Karpas-422 (cell line): ENCODE measurements around the gene MS4A6A. TPM values are rescaled to one million over a fixed set of nuclear protein-coding genes. Genes with fewer than 3 reads are reported as not detected.

ENCODE experiments used
- DNase-seq: peaks from one replicate; pipeline ENCODE4 v3.0.0-alpha.2; 2015
- H2AFZ ChIP-seq: fragments of 200-600 bp; sonication (generic); 2 replicates; pipeline ENCODE4 v1.6.1; 2014; ENCODE audit warnings: antibody characterized with exemption, low read length, mixed read lengths
- H3K27ac ChIP-seq: fragments of 200-600 bp; sonication (generic); 2 replicates; pipeline ENCODE4 v1.5.1; 2014; ENCODE audit warnings: mild to moderate bottlenecking, low read length, moderate library complexity
- H3K27me3 ChIP-seq: fragments of 200-600 bp; sonication (generic); 2 replicates; pipeline ENCODE4 v1.6.1; 2014; ENCODE audit warnings: low read length, mixed read lengths
- H3K36me3 ChIP-seq: fragments of 200-600 bp; sonication (generic); 2 replicates; pipeline ENCODE4 v1.6.1; 2014; ENCODE audit warnings: low read length, mixed read lengths; ENCODE audit not compliant: insufficient read depth
- H3K4me1 ChIP-seq: fragments of 200-600 bp; sonication (generic); 2 replicates; pipeline ENCODE4 v1.6.1; 2014; ENCODE audit warnings: mild to moderate bottlenecking, low read length, mixed read lengths
- H3K4me2 ChIP-seq: fragments of 200-600 bp; sonication (generic); 2 replicates; pipeline ENCODE4 v1.6.1; 2014; ENCODE audit warnings: low read length, low read depth, mild to moderate bottlenecking; ENCODE audit not compliant: poor library complexity, severe bottlenecking
- H3K4me3 ChIP-seq: fragments of 200-600 bp; sonication (generic); 2 replicates; pipeline ENCODE4 v1.5.1; 2014; ENCODE audit warnings: mild to moderate bottlenecking, antibody characterized with exemption, low read length, mixed read lengths
- H3K79me2 ChIP-seq: fragments of 200-600 bp; sonication (generic); 2 replicates; pipeline ENCODE4 v1.6.1; 2014; ENCODE audit warnings: mild to moderate bottlenecking, low read length, mixed read lengths
- H3K9ac ChIP-seq: fragments of 200-600 bp; sonication (generic); 2 replicates; pipeline ENCODE4 v1.6.0; 2014; ENCODE audit warnings: low read length
- H3K9me2 ChIP-seq: fragments of 200-600 bp; sonication (generic), shearing (Covaris generic); replicated peaks from 2 replicates; pipeline ENCODE4 v1.6.0; 2014; ENCODE audit warnings: mild to moderate bottlenecking, low read length, moderate library complexity; ENCODE audit not compliant: insufficient read depth
- H3K9me3 ChIP-seq: fragments of 300-700, 200-600 bp; sonication (generic); 2 replicates; pipeline ENCODE4 v1.6.1; 2014; ENCODE audit warnings: low read length, mixed read lengths
- H4K20me1 ChIP-seq: fragments of 200-600 bp; sonication (generic); 2 replicates; pipeline ENCODE4 v1.6.1; 2014; ENCODE audit warnings: mild to moderate bottlenecking, antibody characterized with exemption, low read length, low read depth; ENCODE audit not compliant: insufficient read depth
- total RNA-seq: library from RNA; depleted of rRNA; stranded (reverse); fragments of >200 nt; shearing (Covaris generic); gene quantifications from 2 replicates; pipeline ENCODE4 v1.2.3, GENCODE V29; 2014; ENCODE audit warnings: low replicate concordance; rRNA removed

MS4A6A gene
- not detected in 2 replicates for total RNA-seq

- no peaks in the 10 kb centered on the region for H3K9me2 ChIP-seq
- H3K9ac ChIP-seq, result no peak within 1 kb of the TSS
- no peak within 1 kb of the TSS for H3K4me3 ChIP-seq
- H4K20me1 ChIP-seq, result no peaks in the 10 kb centered on the region; the same call in 1 of the 2 replicates
- DNase-seq, result no peak
- no peak within 1 kb of the TSS for H3K4me2 ChIP-seq
- H3K79me2 ChIP-seq, result no peaks in the 10 kb centered on the region
- H3K36me3 ChIP-seq, result no peaks in the 10 kb centered on the region
- H3K27ac ChIP-seq, result no peak within 1 kb of the TSS
- no peaks in the 10 kb centered on the region for H3K9me3 ChIP-seq
- no peaks in the 10 kb centered on the region for H3K4me1 ChIP-seq
- no peaks in the 10 kb centered on the region for H3K27me3 ChIP-seq
- no peak within 1 kb of the TSS for H2AFZ ChIP-seq
Measured at GRCh38 chr11:60182541-60183330, at the start of gene MS4A6A. MS4A6A (minus strand) TSS chr11:60183083; CDS start chr11:60181727, 1,356 bp downstream.

- no peaks in the 10 kb centered on the region for H3K9me3 ChIP-seq
- no peak overlapping the region for H3K4me3 ChIP-seq
- H3K27ac ChIP-seq, result no peak overlapping the region
- H2AFZ ChIP-seq, result no peak overlapping the region
- no peak for DNase-seq
- H3K27me3 ChIP-seq, result no peaks in the 10 kb centered on the region
- H3K36me3 ChIP-seq, result no peaks in the 10 kb centered on the region
- H3K79me2 ChIP-seq, result no peaks in the 10 kb centered on the region
- no peaks in the 10 kb centered on the region for H4K20me1 ChIP-seq
- H3K9ac ChIP-seq, result no peak overlapping the region
- no peaks in the 10 kb centered on the region for H3K9me2 ChIP-seq
- H3K4me2 ChIP-seq, result no peak overlapping the region
- H3K4me1 ChIP-seq, result no peaks in the 10 kb centered on the region
Measured at GRCh38 chr11:60230681-60231080, 47.8 kb upstream of the MS4A6A start.

GRCh38 chr11:60222141-60222540 is 39.3 kb upstream of the MS4A6A start:
- Histone ChIP-seq H4K20me1 (no peaks in the 10 kb centered on the region), H3K27ac (no peak overlapping the region), H3K9me3 (no peaks in the 10 kb centered on the region), H3K27me3 (no peaks in the 10 kb centered on the region), H3K9me2 (no peaks in the 10 kb centered on the region), H3K4me3 (no peak overlapping the region), H3K36me3 (no peaks in the 10 kb centered on the region), H2AFZ (no peak overlapping the region), H3K9ac (no peak overlapping the region), H3K79me2 (no peaks in the 10 kb centered on the region), H3K4me1 (no peaks in the 10 kb centered on the region), H3K4me2 (no peak overlapping the region)
- DNase-seq, result no peak

GRCh38 chr11:60221692-60222091 is 38.8 kb upstream of the MS4A6A start:
- no peak for DNase-seq
- no peaks in the 10 kb centered on the region for H3K9me3 ChIP-seq
- no peak overlapping the region for H3K27ac ChIP-seq
- H3K4me2 ChIP-seq, result no peak overlapping the region
- H3K4me3 ChIP-seq, result no peak overlapping the region
- H3K9me2 ChIP-seq, result no peaks in the 10 kb centered on the region
- no peak overlapping the region for H2AFZ ChIP-seq
- H4K20me1 ChIP-seq, result no peaks in the 10 kb centered on the region
- no peaks in the 10 kb centered on the region for H3K27me3 ChIP-seq
- H3K36me3 ChIP-seq, result no peaks in the 10 kb centered on the region
- H3K79me2 ChIP-seq, result no peaks in the 10 kb centered on the region
- H3K4me1 ChIP-seq, result no peaks in the 10 kb centered on the region
- no peak overlapping the region for H3K9ac ChIP-seq

- H3K27ac ChIP-seq, result no peak overlapping the region
- H3K4me1 ChIP-seq, result no peaks in the 10 kb centered on the region
- no peak overlapping the region for H3K4me3 ChIP-seq
- no peaks in the 10 kb centered on the region for H3K36me3 ChIP-seq
- H2AFZ ChIP-seq, result no peak overlapping the region
- no peaks in the 10 kb centered on the region for H3K79me2 ChIP-seq
- H3K9me2 ChIP-seq, result no peaks in the 10 kb centered on the region
- H4K20me1 ChIP-seq, result no peaks in the 10 kb centered on the region
- no peak for DNase-seq
- no peaks in the 10 kb centered on the region for H3K9me3 ChIP-seq
- H3K9ac ChIP-seq, result no peak overlapping the region
- no peaks in the 10 kb centered on the region for H3K27me3 ChIP-seq
- no peak overlapping the region for H3K4me2 ChIP-seq
Measured at GRCh38 chr11:60221181-60221580, 38.3 kb upstream of the MS4A6A start.

- Histone ChIP-seq H3K4me3 (no peak overlapping the region), H3K4me1 (peaks cover 5% of the 10 kb centered on the region), H3K27me3 (no peaks in the 10 kb centered on the region), H3K9me2 (no peaks in the 10 kb centered on the region), H3K9ac (no peak overlapping the region), H2AFZ (no peak overlapping the region), H3K9me3 (no peaks in the 10 kb centered on the region), H3K79me2 (no peaks in the 10 kb centered on the region), H4K20me1 (no peaks in the 10 kb centered on the region), H3K4me2 (no peak overlapping the region), H3K36me3 (no peaks in the 10 kb centered on the region), H3K27ac (no peak overlapping the region)
- DNase-seq, result no peak
Measured at GRCh38 chr11:60214386-60214785, 31.5 kb upstream of the MS4A6A start.

- Histone ChIP-seq H4K20me1 (no peaks in the 10 kb centered on the region), H3K4me3 (no peak overlapping the region), H3K9me2 (no peaks in the 10 kb centered on the region), H3K4me2 (no peak overlapping the region), H3K27ac (no peak overlapping the region), H2AFZ (no peak overlapping the region), H3K9me3 (no peaks in the 10 kb centered on the region), H3K36me3 (no peaks in the 10 kb centered on the region), H3K9ac (no peak overlapping the region), H3K27me3 (no peaks in the 10 kb centered on the region), H3K79me2 (no peaks in the 10 kb centered on the region), H3K4me1 (peaks cover 5% of the 10 kb centered on the region)
- no peak for DNase-seq
Measured at GRCh38 chr11:60211206-60211605, 28.3 kb upstream of the MS4A6A start.

GRCh38 chr11:60209977-60210376 is 27.1 kb upstream of the MS4A6A start:
- Histone ChIP-seq H4K20me1 (no peaks in the 10 kb centered on the region), H3K27me3 (no peaks in the 10 kb centered on the region), H3K4me2 (no peak overlapping the region), H3K36me3 (no peaks in the 10 kb centered on the region), H3K4me3 (no peak overlapping the region), H3K27ac (no peak overlapping the region), H3K9ac (no peak overlapping the region), H3K79me2 (no peaks in the 10 kb centered on the region), H3K4me1 (peaks cover 5% of the 10 kb centered on the region), H3K9me2 (no peaks in the 10 kb centered on the region), H3K9me3 (no peaks in the 10 kb centered on the region), H2AFZ (no peak overlapping the region)
- DNase-seq, result no peak
